Vagina (tissue), 2 donors: Measurements from ENCODE around the gene PPP2R2B.

ENCODE experiments used
- CTCF ChIP-seq, 3 experiments: fragments of 450-650 bp in 2 of 3; fragments of 200-600 bp in 1 of 3; sonication (generic) in 1 of 3; IDR thresholded peaks; one replicate each; pipeline ENCODE4 v1.5.1; 2017 to 2019; ENCODE audit warnings: antibody characterized with exemption in 3 of 3, mild to moderate bottlenecking in 2 of 3, moderate library complexity in 2 of 3
- POLR2A ChIP-seq, 2 donors: fragments of 450-650 bp; IDR thresholded peaks; one replicate each; pipeline ENCODE4 v1.6.1; 2017; ENCODE audit warnings: antibody characterized with exemption in 2 of 2, mild to moderate bottlenecking in 2 of 2, moderate library complexity in 2 of 2
- POLR2AphosphoS5 ChIP-seq, 2 donors: sonication (generic); formaldehyde crosslinking; IDR thresholded peaks; one replicate each; pipeline ENCODE4 v1.9.0; 2017; ENCODE audit warnings: antibody characterized with exemption in 2 of 2, mild to moderate bottlenecking in 2 of 2, low read depth in 1 of 2; ENCODE audit not compliant: insufficient read depth in 1 of 2

DNA sequence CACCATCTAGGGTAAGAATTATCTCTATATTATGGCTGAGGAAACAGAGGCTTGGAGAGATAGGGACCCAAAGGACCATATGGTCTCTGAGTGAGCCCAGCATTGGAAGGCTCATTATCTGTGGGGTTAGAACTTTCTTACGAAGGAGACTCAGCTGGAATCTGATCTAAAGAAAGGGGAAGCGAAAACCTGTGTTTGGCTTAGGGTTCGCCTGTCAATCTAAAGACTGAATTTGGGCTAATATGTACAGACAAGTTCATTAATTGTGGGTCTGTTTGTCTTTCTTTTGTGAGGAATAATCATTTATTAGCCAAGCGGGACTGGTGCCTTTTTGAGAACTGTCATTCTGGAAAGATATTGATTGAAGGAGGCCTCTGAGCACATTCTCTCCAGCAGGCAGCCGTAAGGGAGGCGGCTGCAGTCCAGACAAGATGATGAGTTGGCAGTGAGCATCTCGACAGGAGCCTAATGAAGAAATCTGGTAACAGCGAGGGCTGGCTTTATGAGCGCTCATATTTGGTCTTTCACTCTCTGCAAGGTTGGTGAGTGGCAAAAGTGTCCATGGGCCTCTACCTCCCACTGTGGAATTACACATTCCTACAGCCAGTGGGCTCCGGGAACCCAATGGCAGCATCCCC is 258.4 kb downstream of the PPP2R2B start:
- no peak for TF ChIP-seq POLR2A (IDR thresholded peaks at IDR 0.05)
- TF ChIP-seq POLR2AphosphoS5 (IDR thresholded peaks at IDR 0.05; ENCODE audit: insufficient read depth in 1 of 2, low read depth in 1 of 2) = no peak
- TF ChIP-seq CTCF (IDR thresholded peaks at IDR 0.05) = no peak
